ENCODE data around the gene AKAP12. TPM values are rescaled to one million over a fixed set of nuclear protein-coding genes. Genes with fewer than 3 reads are reported as not detected.

AKAP12 gene
- total and polyA plus RNA-seq, 2 experiments from 2014 or later: 90.1 to 137 TPM

DNA sequence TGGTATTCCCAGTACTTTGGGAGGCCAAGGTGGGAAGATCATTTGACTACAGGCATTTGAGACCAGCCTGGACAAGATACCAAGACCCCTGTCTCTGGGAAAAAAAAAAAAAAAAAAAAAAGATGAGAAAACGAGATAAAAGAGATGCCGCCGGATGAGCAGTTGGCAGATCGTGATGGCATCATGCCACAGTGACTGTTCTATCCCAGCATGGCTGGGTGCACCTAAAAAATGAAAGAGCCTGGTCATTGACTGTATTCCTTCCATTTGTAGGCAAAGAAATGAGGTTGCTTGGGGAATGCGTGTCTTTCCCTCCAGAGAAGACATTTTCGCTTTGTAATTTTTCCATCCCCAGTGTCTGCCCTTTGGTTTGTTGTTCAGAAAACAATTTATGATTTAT is 12.9 kb downstream of the AKAP12 start:
- no peak overlapping the region for H3K4me2 ChIP-seq
- no peaks in the 10 kb centered on the region for H3K9me2 ChIP-seq (ENCODE audit: insufficient read depth)
- no peaks in the 10 kb centered on the region for H3K27me3 ChIP-seq (ENCODE audit: insufficient read depth)
- H3K4me1 ChIP-seq (ENCODE audit: insufficient read depth): peaks cover 31% of the 10 kb centered on the region
- no peak overlapping the region for H2AFZ ChIP-seq
- H3K27ac Mint-ChIP-seq: no peak overlapping the region
- H4K20me1 ChIP-seq (replicated peaks; ENCODE audit: insufficient read depth): peaks cover 25% of the 10 kb centered on the region
- no peak overlapping the region for H3K4me3 ChIP-seq
- no peak overlapping the region for H3K4me3 Mint-ChIP-seq
- TF ChIP-seq ZNF331 (CRISPR knock-in tag; IDR thresholded peaks at IDR 0.05; ENCODE audit: low read depth) (no peak), NANOG (IDR thresholded peaks at IDR 0.05; ENCODE audit: borderline replicate concordance) (no peak), ZNF114 (CRISPR knock-in tag; IDR thresholded peaks at IDR 0.05) (no peak), STAT1 (IDR thresholded peaks at IDR 0.05; ENCODE audit: unreplicated experiment) (no peak), EZH2phosphoT487 (IDR thresholded peaks at IDR 0.05; ENCODE audit: unreplicated experiment) (no peak), POLR2AphosphoS5 (IDR thresholded peaks at IDR 0.05; ENCODE audit: low read depth) (no peak), CREB1 (CRISPR knock-in tag; IDR thresholded peaks at IDR 0.05; ENCODE audit: low read depth) (no peak)
- TF ChIP-seq, protein P1, sequence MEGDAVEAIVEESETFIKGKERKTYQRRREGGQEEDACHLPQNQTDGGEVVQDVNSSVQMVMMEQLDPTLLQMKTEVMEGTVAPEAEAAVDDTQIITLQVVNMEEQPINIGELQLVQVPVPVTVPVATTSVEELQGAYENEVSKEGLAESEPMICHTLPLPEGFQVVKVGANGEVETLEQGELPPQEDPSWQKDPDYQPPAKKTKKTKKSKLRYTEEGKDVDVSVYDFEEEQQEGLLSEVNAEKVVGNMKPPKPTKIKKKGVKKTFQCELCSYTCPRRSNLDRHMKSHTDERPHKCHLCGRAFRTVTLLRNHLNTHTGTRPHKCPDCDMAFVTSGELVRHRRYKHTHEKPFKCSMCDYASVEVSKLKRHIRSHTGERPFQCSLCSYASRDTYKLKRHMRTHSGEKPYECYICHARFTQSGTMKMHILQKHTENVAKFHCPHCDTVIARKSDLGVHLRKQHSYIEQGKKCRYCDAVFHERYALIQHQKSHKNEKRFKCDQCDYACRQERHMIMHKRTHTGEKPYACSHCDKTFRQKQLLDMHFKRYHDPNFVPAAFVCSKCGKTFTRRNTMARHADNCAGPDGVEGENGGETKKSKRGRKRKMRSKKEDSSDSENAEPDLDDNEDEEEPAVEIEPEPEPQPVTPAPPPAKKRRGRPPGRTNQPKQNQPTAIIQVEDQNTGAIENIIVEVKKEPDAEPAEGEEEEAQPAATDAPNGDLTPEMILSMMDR (conservative IDR thresholded peaks at IDR 0.05; ENCODE audit: low read depth in 2 of 2): no peak
- TF ChIP-seq, protein P2, sequence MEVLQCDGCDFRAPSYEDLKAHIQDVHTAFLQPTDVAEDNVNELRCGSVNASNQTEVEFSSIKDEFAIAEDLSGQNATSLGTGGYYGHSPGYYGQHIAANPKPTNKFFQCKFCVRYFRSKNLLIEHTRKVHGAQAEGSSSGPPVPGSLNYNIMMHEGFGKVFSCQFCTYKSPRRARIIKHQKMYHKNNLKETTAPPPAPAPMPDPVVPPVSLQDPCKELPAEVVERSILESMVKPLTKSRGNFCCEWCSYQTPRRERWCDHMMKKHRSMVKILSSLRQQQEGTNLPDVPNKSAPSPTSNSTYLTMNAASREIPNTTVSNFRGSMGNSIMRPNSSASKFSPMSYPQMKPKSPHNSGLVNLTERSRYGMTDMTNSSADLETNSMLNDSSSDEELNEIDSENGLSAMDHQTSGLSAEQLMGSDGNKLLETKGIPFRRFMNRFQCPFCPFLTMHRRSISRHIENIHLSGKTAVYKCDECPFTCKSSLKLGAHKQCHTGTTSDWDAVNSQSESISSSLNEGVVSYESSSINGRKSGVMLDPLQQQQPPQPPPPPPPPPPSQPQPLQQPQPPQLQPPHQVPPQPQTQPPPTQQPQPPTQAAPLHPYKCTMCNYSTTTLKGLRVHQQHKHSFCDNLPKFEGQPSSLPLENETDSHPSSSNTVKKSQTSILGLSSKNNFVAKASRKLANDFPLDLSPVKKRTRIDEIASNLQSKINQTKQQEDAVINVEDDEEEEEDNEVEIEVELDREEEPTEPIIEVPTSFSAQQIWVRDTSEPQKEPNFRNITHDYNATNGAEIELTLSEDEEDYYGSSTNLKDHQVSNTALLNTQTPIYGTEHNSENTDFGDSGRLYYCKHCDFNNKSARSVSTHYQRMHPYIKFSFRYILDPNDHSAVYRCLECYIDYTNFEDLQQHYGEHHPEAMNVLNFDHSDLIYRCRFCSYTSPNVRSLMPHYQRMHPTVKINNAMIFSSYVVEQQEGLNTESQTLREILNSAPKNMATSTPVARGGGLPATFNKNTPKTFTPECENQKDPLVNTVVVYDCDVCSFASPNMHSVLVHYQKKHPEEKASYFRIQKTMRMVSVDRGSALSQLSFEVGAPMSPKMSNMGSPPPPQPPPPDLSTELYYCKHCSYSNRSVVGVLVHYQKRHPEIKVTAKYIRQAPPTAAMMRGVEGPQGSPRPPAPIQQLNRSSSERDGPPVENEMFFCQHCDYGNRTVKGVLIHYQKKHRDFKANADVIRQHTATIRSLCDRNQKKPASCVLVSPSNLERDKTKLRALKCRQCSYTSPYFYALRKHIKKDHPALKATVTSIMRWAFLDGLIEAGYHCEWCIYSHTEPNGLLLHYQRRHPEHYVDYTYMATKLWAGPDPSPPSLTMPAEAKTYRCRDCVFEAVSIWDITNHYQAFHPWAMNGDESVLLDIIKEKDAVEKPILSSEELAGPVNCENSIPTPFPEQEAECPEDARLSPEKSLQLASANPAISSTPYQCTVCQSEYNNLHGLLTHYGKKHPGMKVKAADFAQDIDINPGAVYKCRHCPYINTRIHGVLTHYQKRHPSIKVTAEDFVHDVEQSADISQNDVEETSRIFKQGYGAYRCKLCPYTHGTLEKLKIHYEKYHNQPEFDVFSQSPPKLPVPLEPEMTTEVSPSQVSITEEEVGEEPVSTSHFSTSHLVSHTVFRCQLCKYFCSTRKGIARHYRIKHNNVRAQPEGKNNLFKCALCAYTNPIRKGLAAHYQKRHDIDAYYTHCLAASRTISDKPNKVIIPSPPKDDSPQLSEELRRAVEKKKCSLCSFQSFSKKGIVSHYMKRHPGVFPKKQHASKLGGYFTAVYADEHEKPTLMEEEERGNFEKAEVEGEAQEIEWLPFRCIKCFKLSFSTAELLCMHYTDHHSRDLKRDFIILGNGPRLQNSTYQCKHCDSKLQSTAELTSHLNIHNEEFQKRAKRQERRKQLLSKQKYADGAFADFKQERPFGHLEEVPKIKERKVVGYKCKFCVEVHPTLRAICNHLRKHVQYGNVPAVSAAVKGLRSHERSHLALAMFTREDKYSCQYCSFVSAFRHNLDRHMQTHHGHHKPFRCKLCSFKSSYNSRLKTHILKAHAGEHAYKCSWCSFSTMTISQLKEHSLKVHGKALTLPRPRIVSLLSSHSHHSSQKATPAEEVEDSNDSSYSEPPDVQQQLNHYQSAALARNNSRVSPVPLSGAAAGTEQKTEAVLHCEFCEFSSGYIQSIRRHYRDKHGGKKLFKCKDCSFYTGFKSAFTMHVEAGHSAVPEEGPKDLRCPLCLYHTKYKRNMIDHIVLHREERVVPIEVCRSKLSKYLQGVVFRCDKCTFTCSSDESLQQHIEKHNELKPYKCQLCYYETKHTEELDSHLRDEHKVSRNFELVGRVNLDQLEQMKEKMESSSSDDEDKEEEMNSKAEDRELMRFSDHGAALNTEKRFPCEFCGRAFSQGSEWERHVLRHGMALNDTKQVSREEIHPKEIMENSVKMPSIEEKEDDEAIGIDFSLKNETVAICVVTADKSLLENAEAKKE (CRISPR knock-in tag; IDR thresholded peaks at IDR 0.05): no peak
- TF ChIP-seq, protein P3, sequence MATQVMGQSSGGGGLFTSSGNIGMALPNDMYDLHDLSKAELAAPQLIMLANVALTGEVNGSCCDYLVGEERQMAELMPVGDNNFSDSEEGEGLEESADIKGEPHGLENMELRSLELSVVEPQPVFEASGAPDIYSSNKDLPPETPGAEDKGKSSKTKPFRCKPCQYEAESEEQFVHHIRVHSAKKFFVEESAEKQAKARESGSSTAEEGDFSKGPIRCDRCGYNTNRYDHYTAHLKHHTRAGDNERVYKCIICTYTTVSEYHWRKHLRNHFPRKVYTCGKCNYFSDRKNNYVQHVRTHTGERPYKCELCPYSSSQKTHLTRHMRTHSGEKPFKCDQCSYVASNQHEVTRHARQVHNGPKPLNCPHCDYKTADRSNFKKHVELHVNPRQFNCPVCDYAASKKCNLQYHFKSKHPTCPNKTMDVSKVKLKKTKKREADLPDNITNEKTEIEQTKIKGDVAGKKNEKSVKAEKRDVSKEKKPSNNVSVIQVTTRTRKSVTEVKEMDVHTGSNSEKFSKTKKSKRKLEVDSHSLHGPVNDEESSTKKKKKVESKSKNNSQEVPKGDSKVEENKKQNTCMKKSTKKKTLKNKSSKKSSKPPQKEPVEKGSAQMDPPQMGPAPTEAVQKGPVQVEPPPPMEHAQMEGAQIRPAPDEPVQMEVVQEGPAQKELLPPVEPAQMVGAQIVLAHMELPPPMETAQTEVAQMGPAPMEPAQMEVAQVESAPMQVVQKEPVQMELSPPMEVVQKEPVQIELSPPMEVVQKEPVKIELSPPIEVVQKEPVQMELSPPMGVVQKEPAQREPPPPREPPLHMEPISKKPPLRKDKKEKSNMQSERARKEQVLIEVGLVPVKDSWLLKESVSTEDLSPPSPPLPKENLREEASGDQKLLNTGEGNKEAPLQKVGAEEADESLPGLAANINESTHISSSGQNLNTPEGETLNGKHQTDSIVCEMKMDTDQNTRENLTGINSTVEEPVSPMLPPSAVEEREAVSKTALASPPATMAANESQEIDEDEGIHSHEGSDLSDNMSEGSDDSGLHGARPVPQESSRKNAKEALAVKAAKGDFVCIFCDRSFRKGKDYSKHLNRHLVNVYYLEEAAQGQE (IDR thresholded peaks at IDR 0.05; ENCODE audit: unreplicated experiment): no peak
- TF ChIP-seq, protein P4, sequence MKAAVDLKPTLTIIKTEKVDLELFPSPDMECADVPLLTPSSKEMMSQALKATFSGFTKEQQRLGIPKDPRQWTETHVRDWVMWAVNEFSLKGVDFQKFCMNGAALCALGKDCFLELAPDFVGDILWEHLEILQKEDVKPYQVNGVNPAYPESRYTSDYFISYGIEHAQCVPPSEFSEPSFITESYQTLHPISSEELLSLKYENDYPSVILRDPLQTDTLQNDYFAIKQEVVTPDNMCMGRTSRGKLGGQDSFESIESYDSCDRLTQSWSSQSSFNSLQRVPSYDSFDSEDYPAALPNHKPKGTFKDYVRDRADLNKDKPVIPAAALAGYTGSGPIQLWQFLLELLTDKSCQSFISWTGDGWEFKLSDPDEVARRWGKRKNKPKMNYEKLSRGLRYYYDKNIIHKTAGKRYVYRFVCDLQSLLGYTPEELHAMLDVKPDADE (IDR thresholded peaks at IDR 0.05): no peak
- H3K36me3 ChIP-seq (ENCODE audit: insufficient read depth): no peaks in the 10 kb centered on the region
- H3K27ac ChIP-seq (ENCODE audit: low read depth): no peak overlapping the region
- no peak for ATAC-seq
- H3K36me3 Mint-ChIP-seq (ENCODE audit: low read depth): no peaks in the 10 kb centered on the region
- H3F3A ChIP-seq (replicated peaks; ENCODE audit: low read depth): no peaks in the 10 kb centered on the region
- H3K79me2 ChIP-seq (replicated peaks; ENCODE audit: insufficient read depth): peaks cover 88% of the 10 kb centered on the region
- H3K27me3 Mint-ChIP-seq (ENCODE audit: insufficient read depth, low read depth, poor library complexity): no peaks in the 10 kb centered on the region
- H3K9me3 Mint-ChIP-seq: no peaks in the 10 kb centered on the region
- no peak for DNase-seq (ENCODE audit: low spot score)
- H3K4me1 Mint-ChIP-seq: peaks cover 25% of the 10 kb centered on the region

Data from GM23338 (cell line).